K562 (cell line): ENCODE measurements around the gene VTI1B. TPM values are rescaled to one million over a fixed set of nuclear protein-coding genes. Genes with fewer than 3 reads are reported as not detected.
A peak's percentile ranks its signal among the peaks of the same experiment; 100 is the strongest.

Source experiments
- CBX3 ChIP-seq, 2 experiments: IDR thresholded peaks; 1 replicate in 1 of 2; 2 replicates in 1 of 2; pipeline ENCODE4 v1.6.1; 2012; ENCODE audit warnings: inconsistent platforms in 2 of 2, low read length in 2 of 2, borderline replicate concordance in 1 of 2, control low read depth in 1 of 2
- DACH1 ChIP-seq: fragments of 450-650 bp; IDR thresholded peaks from 2 replicates; pipeline ENCODE4 v1.6.1; 2018; ENCODE audit not compliant: partially characterized antibody
- HIVEP1 ChIP-seq: fragments of 250-450 bp; sonication (Bioruptor Pico); IDR thresholded peaks from 2 replicates; pipeline ENCODE4 v1.4.0; 2020; ENCODE audit warnings: mild to moderate bottlenecking
- L3MBTL2 ChIP-seq: fragments of 450-650 bp; IDR thresholded peaks from 2 replicates; pipeline ENCODE4 v1.6.1; 2016; ENCODE audit warnings: mild to moderate bottlenecking, moderate library complexity
- MECOM ChIP-seq: fragments of 250-450 bp; sonication (Bioruptor Pico); IDR thresholded peaks from 2 replicates; pipeline ENCODE4 v1.8.0; 2022; ENCODE audit warnings: inconsistent platforms
- RBM25 ChIP-seq: fragments of 200-400 bp; formaldehyde crosslinking; IDR thresholded peaks from 2 replicates; pipeline ENCODE4 v1.6.1; 2018; ENCODE audit warnings: low read length, low read depth, moderate library complexity; ENCODE audit not compliant: severe bottlenecking
- RUNX1 ChIP-seq: sonication (generic); IDR thresholded peaks from 2 replicates; pipeline ENCODE4 v1.6.1; 2016; ENCODE audit warnings: antibody characterized with exemption, low read depth
- SOX6 ChIP-seq: fragments of 450-650 bp; IDR thresholded peaks from 2 replicates; pipeline ENCODE4 v1.6.1; 2014; ENCODE audit warnings: mild to moderate bottlenecking
- TEAD4 ChIP-seq, 2 experiments: sonication (generic) in 1 of 2; formaldehyde crosslinking in 1 of 2; IDR thresholded peaks; 2 replicates each; pipeline versions ENCODE4 v1.6.1 to v1.8.0; 2012 to 2022; ENCODE audit warnings: borderline replicate concordance in 1 of 2, inconsistent platforms in 1 of 2, low read length in 1 of 2, mild to moderate bottlenecking in 1 of 2, missing genetic modification reagents in 1 of 2
- ZNF239 ChIP-seq: fragments of 250-450 bp; sonication (Bioruptor Pico); IDR thresholded peaks from 2 replicates; pipeline ENCODE4 v1.4.0; 2020; ENCODE audit warnings: mild to moderate bottlenecking
- polyA plus RNA-seq, 8 experiments: library from polyadenylated mRNA; depleted of rRNA in 4 of 8; stranded (reverse) in 5 of 8; unstranded in 3 of 8; fragments of >200 nt; fragmentation: Nextera tagmentation in 2 of 8; fragmentation: Illumina TruSeq in 1 of 8; extraction: Ambion mirVana in 2 of 8; extraction: Trizol in 1 of 8; gene quantifications; 2 replicates each; pipeline versions ENCODE4 v1.2.1 to v1.2.3, GENCODE V29; 2011 to 2014; ENCODE audit warnings: inconsistent platforms in 1 of 8, missing spikeins in 1 of 8
- total RNA-seq, 7 experiments: library from RNA; depleted of rRNA in 6 of 7; stranded (reverse); fragments of >200 nt in 6 of 7; fragmentation: Illumina TruSeq in 2 of 7; extraction: Trizol in 2 of 7; gene quantifications; 2 replicates each; pipeline versions ENCODE4 v1.2.1 to v1.2.3, GENCODE V29; 2011 to 2021; ENCODE audit warnings: low replicate concordance in 1 of 7
- TF ChIP-seq, protein P1 (sequence below): fragments of 250-450 bp; sonication (Bioruptor Pico); IDR thresholded peaks from 2 replicates; pipeline ENCODE4 v1.9.0; 2021; ENCODE audit warnings: mild to moderate bottlenecking
- TF ChIP-seq, protein P2 (sequence below): fragments of 450-650 bp; formaldehyde crosslinking; IDR thresholded peaks from 2 replicates; pipeline ENCODE4 v1.4.0; 2020; ENCODE audit warnings: mild to moderate bottlenecking, moderate library complexity

Gene VTI1B
- total and polyA plus RNA-seq, 9 of the 15 experiments (the other 6 are each of a cell fraction or from before 2014, with no cell fraction given): 7.8 to 69.8 (median 50.1) TPM

- TF ChIP-seq L3MBTL2 (no peak), MECOM (CRISPR knock-in tag) (no peak), HIVEP1 (CRISPR knock-in tag) (no peak), TEAD4 (IDR thresholded peaks at IDR 0.05; ENCODE audit: low read length) (peak; percentile 30; the same call in 1 of the 2 replicates), TEAD4 (CRISPR knock-in tag; IDR thresholded peaks at IDR 0.05; ENCODE audit: borderline replicate concordance) (no peak), DACH1 (peak; percentile 58), CBX3 (IDR thresholded peaks at IDR 0.05; ENCODE audit: borderline replicate concordance in 1 of 2, low read length in 2 of 2) (peak in 1 of 2 experiments; percentile 54; a peak in 1 of 3 replicates), SOX6 (no peak), RBM25 (no peak), RUNX1 (no peak), ZNF239 (CRISPR knock-in tag) (no peak)
- TF ChIP-seq, protein P1, sequence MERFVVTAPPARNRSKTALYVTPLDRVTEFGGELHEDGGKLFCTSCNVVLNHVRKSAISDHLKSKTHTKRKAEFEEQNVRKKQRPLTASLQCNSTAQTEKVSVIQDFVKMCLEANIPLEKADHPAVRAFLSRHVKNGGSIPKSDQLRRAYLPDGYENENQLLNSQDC (CRISPR knock-in tag): no peak
- TF ChIP-seq, protein P2, sequence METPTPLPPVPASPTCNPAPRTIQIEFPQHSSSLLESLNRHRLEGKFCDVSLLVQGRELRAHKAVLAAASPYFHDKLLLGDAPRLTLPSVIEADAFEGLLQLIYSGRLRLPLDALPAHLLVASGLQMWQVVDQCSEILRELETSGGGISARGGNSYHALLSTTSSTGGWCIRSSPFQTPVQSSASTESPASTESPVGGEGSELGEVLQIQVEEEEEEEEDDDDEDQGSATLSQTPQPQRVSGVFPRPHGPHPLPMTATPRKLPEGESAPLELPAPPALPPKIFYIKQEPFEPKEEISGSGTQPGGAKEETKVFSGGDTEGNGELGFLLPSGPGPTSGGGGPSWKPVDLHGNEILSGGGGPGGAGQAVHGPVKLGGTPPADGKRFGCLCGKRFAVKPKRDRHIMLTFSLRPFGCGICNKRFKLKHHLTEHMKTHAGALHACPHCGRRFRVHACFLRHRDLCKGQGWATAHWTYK (CRISPR knock-in tag): no peak
These were observed 51.8 kb downstream of the VTI1B start (continued) for GRCh38 chr14:67622675-67623074.
